LNCAP (cell line): Measurements from ENCODE around the gene PANK4.

Experiments
- TF ChIP-seq, protein P1 (sequence below): fragments of 450-650 bp; IDR thresholded peaks from 2 replicates; pipeline ENCODE4 v1.5.1; 2017; ENCODE audit warnings: mild to moderate bottlenecking

PANK4 gene

DNA sequence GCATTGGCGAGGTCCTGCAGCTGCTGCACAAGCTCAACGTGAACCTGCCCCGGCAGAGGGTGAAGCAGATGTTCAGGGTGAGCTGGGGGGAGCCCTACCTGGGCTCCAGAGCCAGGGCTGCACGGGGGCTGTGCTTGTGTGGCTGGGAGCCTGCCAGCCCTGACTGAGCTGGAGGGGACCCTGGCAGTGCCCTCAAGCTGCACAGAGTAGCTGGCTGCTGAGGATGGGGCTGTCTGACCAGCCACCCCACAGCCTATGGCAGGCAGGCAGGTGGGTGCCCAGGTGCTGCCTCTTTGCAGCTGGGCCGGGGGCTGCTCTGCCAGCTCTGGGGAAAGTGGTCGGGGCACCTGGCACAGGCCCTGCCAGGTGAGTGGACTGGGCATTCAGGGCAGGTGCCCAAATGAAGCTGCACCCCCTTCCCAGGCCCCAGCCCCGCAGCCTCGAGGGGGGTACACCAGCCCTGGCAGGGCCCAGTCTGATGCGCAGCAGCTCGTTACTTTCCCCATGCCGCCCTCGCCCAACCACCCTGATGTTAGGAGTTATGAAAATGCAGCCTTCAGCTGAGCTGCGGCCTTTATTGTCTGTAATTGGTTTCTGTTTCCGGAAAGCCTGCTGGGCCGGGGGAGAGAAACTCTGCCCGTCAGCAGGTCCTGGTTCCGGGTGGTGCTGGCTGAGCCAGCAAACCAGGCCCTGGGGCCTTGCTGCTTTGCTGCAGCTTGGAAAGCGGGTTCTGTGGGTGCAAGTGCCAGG lies 46.0 kb downstream of the PANK4 start:
- TF ChIP-seq, protein P1, sequence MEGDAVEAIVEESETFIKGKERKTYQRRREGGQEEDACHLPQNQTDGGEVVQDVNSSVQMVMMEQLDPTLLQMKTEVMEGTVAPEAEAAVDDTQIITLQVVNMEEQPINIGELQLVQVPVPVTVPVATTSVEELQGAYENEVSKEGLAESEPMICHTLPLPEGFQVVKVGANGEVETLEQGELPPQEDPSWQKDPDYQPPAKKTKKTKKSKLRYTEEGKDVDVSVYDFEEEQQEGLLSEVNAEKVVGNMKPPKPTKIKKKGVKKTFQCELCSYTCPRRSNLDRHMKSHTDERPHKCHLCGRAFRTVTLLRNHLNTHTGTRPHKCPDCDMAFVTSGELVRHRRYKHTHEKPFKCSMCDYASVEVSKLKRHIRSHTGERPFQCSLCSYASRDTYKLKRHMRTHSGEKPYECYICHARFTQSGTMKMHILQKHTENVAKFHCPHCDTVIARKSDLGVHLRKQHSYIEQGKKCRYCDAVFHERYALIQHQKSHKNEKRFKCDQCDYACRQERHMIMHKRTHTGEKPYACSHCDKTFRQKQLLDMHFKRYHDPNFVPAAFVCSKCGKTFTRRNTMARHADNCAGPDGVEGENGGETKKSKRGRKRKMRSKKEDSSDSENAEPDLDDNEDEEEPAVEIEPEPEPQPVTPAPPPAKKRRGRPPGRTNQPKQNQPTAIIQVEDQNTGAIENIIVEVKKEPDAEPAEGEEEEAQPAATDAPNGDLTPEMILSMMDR, result no peak

DNA sequence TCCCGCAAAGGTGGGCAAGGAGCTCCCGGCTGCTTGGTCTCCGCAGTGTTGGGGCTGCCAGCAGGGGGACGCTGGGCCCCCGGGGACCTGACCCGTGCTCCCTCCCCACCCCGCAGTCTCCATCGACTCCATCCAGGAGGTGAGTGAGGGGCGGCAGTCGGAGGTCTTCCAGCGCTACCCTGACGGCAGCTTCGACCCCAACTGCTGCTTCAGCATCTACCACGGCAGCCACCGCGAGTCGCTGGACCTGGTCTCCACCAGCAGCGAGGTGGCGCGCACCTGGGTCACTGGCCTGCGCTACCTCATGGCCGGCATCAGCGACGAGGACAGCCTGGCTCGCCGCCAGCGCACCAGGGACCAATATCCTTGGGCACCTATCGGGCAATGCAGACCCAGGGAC lies 46.8 kb downstream of the PANK4 start:
- TF ChIP-seq, protein P1, result no peak

DNA sequence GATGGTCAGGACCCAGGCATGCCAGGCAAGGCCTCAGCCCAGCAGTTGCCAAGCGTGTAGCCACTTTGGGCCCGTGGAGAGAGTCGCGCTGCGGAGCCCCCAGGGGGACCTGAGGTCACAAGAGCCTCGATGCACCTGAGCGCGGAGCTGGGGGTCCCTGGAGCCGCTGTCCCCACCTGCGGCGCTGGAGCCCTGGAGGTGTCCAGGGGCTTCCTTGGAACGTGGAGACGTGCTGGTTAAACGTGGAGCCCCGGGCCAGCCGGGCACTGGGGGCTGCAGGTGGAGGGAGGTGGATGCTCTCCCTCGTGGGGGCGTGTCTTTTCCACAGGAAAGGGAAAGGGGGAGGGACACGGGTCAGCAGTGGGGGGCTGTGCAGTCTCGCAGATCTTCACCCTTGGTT lies 47.2 kb downstream of the PANK4 start:
- TF ChIP-seq, protein P1, result no peak

DNA sequence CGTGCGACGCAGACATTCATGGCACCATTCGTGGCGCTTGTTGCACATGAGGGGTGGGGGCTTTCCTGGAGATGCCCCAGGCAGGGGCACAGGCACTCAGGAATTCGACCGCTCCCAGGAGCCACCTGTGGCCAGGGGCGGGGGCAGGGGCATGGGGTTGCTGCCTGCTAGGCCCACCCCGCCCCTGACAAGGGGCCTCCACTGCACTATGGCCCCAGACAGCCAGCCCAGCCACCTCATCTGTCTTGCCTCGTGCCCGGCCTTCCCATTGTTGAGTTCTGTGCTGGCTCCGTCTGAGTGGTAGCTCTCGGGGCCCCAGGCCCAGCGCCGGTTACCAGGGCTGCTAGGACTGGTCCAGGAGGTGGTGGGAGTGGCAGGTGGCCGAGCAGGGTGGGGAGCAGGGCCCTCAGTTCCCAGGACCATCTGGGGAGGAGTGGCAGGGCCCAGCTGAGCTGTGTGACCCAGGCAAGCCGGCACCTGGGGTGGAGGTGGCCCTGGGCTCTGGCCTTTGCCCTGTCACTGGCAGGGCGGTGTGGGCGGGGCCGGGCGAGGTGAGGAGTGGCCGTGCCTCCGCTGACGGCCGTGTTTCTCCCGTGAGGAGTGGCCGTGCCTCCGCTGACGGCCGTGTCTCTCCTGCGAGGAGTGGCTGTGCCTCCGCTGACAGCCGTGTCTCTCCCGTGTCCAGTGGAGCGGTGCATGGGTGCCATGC lies 48.5 kb downstream of the PANK4 start:
- TF ChIP-seq, protein P1, result no peak

- TF ChIP-seq, protein P1, result no peak
These were observed 49.1 kb downstream of the PANK4 start for GRCh38 chr1:2477309-2477708.

GRCh38 chr1:2476061-2476999 lies 50.1 kb downstream of the PANK4 start, which contains the start of gene PLCH2:
TSS of gene PLCH2 (plus strand) at chr1:2476289. CDS start at chr1:2476589, 300 bp downstream.
- TF ChIP-seq, protein P1, result no peak

DNA sequence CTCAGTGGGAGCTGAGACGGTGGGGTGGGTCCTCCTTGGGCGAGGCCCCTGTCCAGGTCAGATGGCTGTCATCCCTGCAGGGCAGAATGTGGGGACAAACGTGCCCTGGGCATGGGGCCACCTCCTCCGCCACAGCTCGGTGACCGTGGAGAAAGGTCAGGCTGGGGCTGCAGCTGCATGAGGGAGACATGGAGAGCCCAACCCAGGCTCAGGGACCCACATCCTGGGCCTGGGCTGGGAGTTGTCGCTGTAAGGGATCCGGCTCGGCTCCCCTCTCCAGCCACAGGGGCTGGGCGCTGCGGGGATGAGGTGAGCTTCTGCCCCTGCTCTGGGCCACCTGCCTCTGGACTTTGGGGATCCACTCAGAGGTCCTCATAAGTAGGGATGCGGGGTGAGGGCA lies 50.8 kb downstream of the PANK4 start:
- TF ChIP-seq, protein P1, result no peak
